Hematopoietic multipotent progenitor cell (in vitro differentiated cells): Measurements from ENCODE around the gene REEP1. TPM values are rescaled to one million over a fixed set of nuclear protein-coding genes. Genes with fewer than 3 reads are reported as not detected.

Experiments
- small RNA-seq: library from RNA; depleted of rRNA; stranded (forward); fragments of <200 nt; gene quantifications from one replicate; pipeline ENCODE3, GENCODE V24; 2012
- total RNA-seq: library from RNA; depleted of rRNA; stranded (reverse); fragments of >200 nt; gene quantifications from one replicate; pipeline ENCODE4 v1.2.3, GENCODE V29; 2012

REEP1 gene
- total RNA-seq, 1 donor, result under 0.01 TPM

Small RNAs within 50 kb of the gene (small RNA-seq; reads per million reads assigned to genes)
- gene MIR4779 (not detected), gene RF00096 (not detected), gene RF00413 (not detected)

Other genes with a start within 250 kb of the REEP1 start
- 19.1 TPM for gene POLR1A, start 231.7 kb downstream of the REEP1 start, total RNA-seq
- gene PTCD3, start 231.4 kb downstream of the REEP1 start, total RNA-seq, result 53.9 TPM
- gene IMMT, start 142.2 kb downstream of the REEP1 start, total RNA-seq, result 36.1 TPM
- gene MRPL35, start 138.2 kb downstream of the REEP1 start, total RNA-seq, result 28.3 TPM
- 31.8 TPM for gene KDM3A, start 103.7 kb upstream of the REEP1 start, total RNA-seq
- 30.4 TPM for gene CHMP3, start 225.8 kb upstream of the REEP1 start, total RNA-seq